Measurements from ENCODE around the gene CD2. TPM values are rescaled to one million over a fixed set of nuclear protein-coding genes. Genes with fewer than 3 reads are reported as not detected.

The CD2 gene
- total RNA-seq, 1 donor from 2014 or later = not detected

GRCh38 chr1:116772648-116773045 is 18.4 kb downstream of the CD2 start:
- Mint-ChIP-seq H3K36me3 (ENCODE audit: unreplicated experiment) (no peaks in the 10 kb centered on the region), H3K9me3 (ENCODE audit: unreplicated experiment) (peaks cover 2% of the 10 kb centered on the region), H3K27me3 (ENCODE audit: unreplicated experiment) (peaks cover 1% of the 10 kb centered on the region), H3K4me3 (ENCODE audit: unreplicated experiment) (no peak overlapping the region), H3K27ac (ENCODE audit: unreplicated experiment) (no peak overlapping the region), H3K4me1 (ENCODE audit: low read depth, unreplicated experiment) (no peaks in the 10 kb centered on the region)
- no peak for DNase-seq
- TF ChIP-seq CTCF (IDR thresholded peaks at IDR 0.05; ENCODE audit: partially characterized antibody, unreplicated experiment) = no peak

- H3K4me3 Mint-ChIP-seq (ENCODE audit: unreplicated experiment) = no peak overlapping the region
- no peaks in the 10 kb centered on the region for H3K9me3 Mint-ChIP-seq (ENCODE audit: unreplicated experiment)
- H3K27me3 Mint-ChIP-seq (ENCODE audit: unreplicated experiment) = peaks cover 1% of the 10 kb centered on the region
- no peak for DNase-seq
- no peak overlapping the region for H3K27ac Mint-ChIP-seq (ENCODE audit: unreplicated experiment)
- peaks cover 2% of the 10 kb centered on the region for H3K4me1 Mint-ChIP-seq (ENCODE audit: low read depth, unreplicated experiment)
- no peaks in the 10 kb centered on the region for H3K36me3 Mint-ChIP-seq (ENCODE audit: unreplicated experiment)
- TF ChIP-seq CTCF (IDR thresholded peaks at IDR 0.05; ENCODE audit: partially characterized antibody, unreplicated experiment) = no peak
Measured at GRCh38 chr1:116775116-116775752, 21.0 kb downstream of the CD2 start.

GRCh38 chr1:116777831-116778830 is 23.9 kb downstream of the CD2 start:
- Mint-ChIP-seq H3K4me1 (ENCODE audit: low read depth, unreplicated experiment) (peaks cover 2% of the 10 kb centered on the region), H3K9me3 (ENCODE audit: unreplicated experiment) (no peaks in the 10 kb centered on the region), H3K27ac (ENCODE audit: unreplicated experiment) (no peak overlapping the region), H3K27me3 (ENCODE audit: unreplicated experiment) (peaks cover 1% of the 10 kb centered on the region), H3K4me3 (ENCODE audit: unreplicated experiment) (no peak overlapping the region), H3K36me3 (ENCODE audit: unreplicated experiment) (no peaks in the 10 kb centered on the region)
- TF ChIP-seq CTCF (IDR thresholded peaks at IDR 0.05; ENCODE audit: partially characterized antibody, unreplicated experiment) = no peak
- DNase-seq = no peak

GRCh38 chr1:116781034-116781433 is 26.8 kb downstream of the CD2 start:
- DNase-seq = no peak
- no peak overlapping the region for H3K4me3 Mint-ChIP-seq (ENCODE audit: unreplicated experiment)
- H3K27me3 Mint-ChIP-seq (ENCODE audit: unreplicated experiment) = no peaks in the 10 kb centered on the region
- no peak for TF ChIP-seq CTCF (IDR thresholded peaks at IDR 0.05; ENCODE audit: partially characterized antibody, unreplicated experiment)
- no peak overlapping the region for H3K27ac Mint-ChIP-seq (ENCODE audit: unreplicated experiment)
- H3K9me3 Mint-ChIP-seq (ENCODE audit: unreplicated experiment) = peaks cover 1% of the 10 kb centered on the region
- peaks cover 2% of the 10 kb centered on the region for H3K4me1 Mint-ChIP-seq (ENCODE audit: low read depth, unreplicated experiment)
- peaks cover 9% of the 10 kb centered on the region for H3K36me3 Mint-ChIP-seq (ENCODE audit: unreplicated experiment)

GRCh38 chr1:116785006-116785405 is 30.8 kb downstream of the CD2 start:
- H3K4me3 Mint-ChIP-seq (ENCODE audit: unreplicated experiment) = no peak overlapping the region
- no peak for TF ChIP-seq CTCF (IDR thresholded peaks at IDR 0.05; ENCODE audit: partially characterized antibody, unreplicated experiment)
- peaks cover 1% of the 10 kb centered on the region for H3K9me3 Mint-ChIP-seq (ENCODE audit: unreplicated experiment)
- no peaks in the 10 kb centered on the region for H3K4me1 Mint-ChIP-seq (ENCODE audit: low read depth, unreplicated experiment)
- no peaks in the 10 kb centered on the region for H3K27me3 Mint-ChIP-seq (ENCODE audit: unreplicated experiment)
- no peak overlapping the region for H3K27ac Mint-ChIP-seq (ENCODE audit: unreplicated experiment)
- DNase-seq = no peak
- H3K36me3 Mint-ChIP-seq (ENCODE audit: unreplicated experiment) = peaks cover 16% of the 10 kb centered on the region
